Common myeloid progenitor, CD34-positive (primary cell): ENCODE measurements around the gene EPHA6.

Experiments
- CTCF ChIA-PET: fragments of 350-600 bp; sonication (Branson Sonifier 250); formaldehyde crosslinking; loops from one replicate; lab custom pipeline; 2021; ENCODE audit warnings: antibody characterized with exemption; lab: Charles Lee
- POLR2A ChIA-PET: fragments of 350-600 bp; sonication (Branson Sonifier 250); formaldehyde crosslinking; loops from one replicate; lab custom pipeline; 2021; ENCODE audit warnings: antibody characterized with exemption; lab: Charles Lee
- DNase-seq, 3 donors: peaks; one replicate each; pipeline versions ENCODE4 v3.0.0 to v3.0.0-alpha.2; 2013
- H3K27ac ChIP-seq, 2 experiments: 1 replicate in 1 of 2; 2 replicates in 1 of 2; pipeline ENCODE4 v1.7.0; 2013; ENCODE audit warnings: inconsistent platforms in 2 of 2, low read length in 2 of 2, mild to moderate bottlenecking in 2 of 2, low read depth in 1 of 2, moderate library complexity in 1 of 2; ENCODE audit not compliant: severe bottlenecking in 2 of 2, insufficient read depth in 1 of 2, poor library complexity in 1 of 2
- H3K27me3 ChIP-seq, 5 experiments: replicated peaks in 2 of 5; 1 replicate in 3 of 5; 2 replicates in 2 of 5; pipeline versions ENCODE4 v1.6.1 to v1.7.0; 2013; ENCODE audit warnings: low read length in 4 of 5, mild to moderate bottlenecking in 2 of 5, moderate library complexity in 2 of 5, inconsistent platforms in 1 of 5; ENCODE audit not compliant: insufficient read depth in 5 of 5, control insufficient read depth in 4 of 5
- H3K36me3 ChIP-seq, 4 experiments: 1 replicate in 2 of 4; 2 replicates in 2 of 4; pipeline versions ENCODE4 v1.6.1 to v1.7.0; 2013; ENCODE audit warnings: low read length in 3 of 4, control low read depth in 1 of 4, mild to moderate bottlenecking in 1 of 4; ENCODE audit not compliant: control insufficient read depth in 4 of 4, insufficient read depth in 4 of 4
- H3K4me1 ChIP-seq, 4 experiments: 1 replicate in 3 of 4; 2 replicates in 1 of 4; pipeline versions ENCODE4 v1.6.1 to v1.7.1; 2013; ENCODE audit warnings: low read length in 3 of 4, mild to moderate bottlenecking in 3 of 4, control low read depth in 1 of 4, inconsistent platforms in 1 of 4, moderate library complexity in 1 of 4; ENCODE audit not compliant: control insufficient read depth in 4 of 4, insufficient read depth in 4 of 4; ENCODE audit errors: control extremely low read depth in 1 of 4
- H3K4me3 ChIP-seq, 7 experiments: 1 replicate in 4 of 7; 2 replicates in 3 of 7; pipeline versions ENCODE4 v1.5.1 to v1.7.0; 2013; ENCODE audit warnings: mild to moderate bottlenecking in 7 of 7, low read length in 6 of 7, moderate library complexity in 6 of 7, inconsistent platforms in 2 of 7, low read depth in 2 of 7, control low read depth in 1 of 7; ENCODE audit not compliant: insufficient read depth in 4 of 7, control insufficient read depth in 1 of 7; ENCODE audit errors: extremely low read depth in 1 of 7
- H3K9me3 ChIP-seq, 5 experiments: 1 replicate in 4 of 5; 2 replicates in 1 of 5; pipeline versions ENCODE4 v1.6.1 to v1.7.1; 2013; ENCODE audit warnings: low read length in 4 of 5, mild to moderate bottlenecking in 2 of 5, inconsistent platforms in 1 of 5, low read depth in 1 of 5, moderate library complexity in 1 of 5; ENCODE audit not compliant: control insufficient read depth in 4 of 5, insufficient read depth in 2 of 5; ENCODE audit errors: control extremely low read depth in 1 of 5
- WGBS: methylation state at CpG from one replicate; pipeline ENCODE4 v1.1.5; 2013; ENCODE audit not compliant: insufficient coverage; 5-methylcytosine and 5-hydroxymethylcytosine counted together

The EPHA6 gene

DNA sequence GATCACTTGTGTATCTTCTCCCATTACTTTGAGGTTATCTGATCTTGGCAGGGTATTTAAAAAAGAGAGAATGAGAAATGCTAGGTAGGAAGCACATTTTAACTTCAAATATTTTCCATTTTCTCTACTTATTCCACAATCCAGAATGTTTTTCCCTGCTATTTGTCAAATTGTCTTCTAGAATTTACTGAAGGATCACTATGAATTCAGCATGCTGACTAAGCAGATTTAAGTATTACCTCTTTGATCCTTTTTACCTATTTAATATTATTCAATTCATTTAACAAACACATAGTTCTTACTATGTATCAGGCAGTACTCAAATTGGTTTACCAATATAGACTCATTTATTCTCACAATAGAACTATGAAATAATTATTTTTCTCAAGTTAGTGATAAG lies 486.7 kb downstream of the EPHA6 start:
- Histone ChIP-seq H3K4me3 (no peak overlapping the region), H3K36me3 (no peaks in the 10 kb centered on the region), H3K27ac (no peak overlapping the region), H3K4me1 (no peaks in the 10 kb centered on the region), H3K9me3 (peaks cover 0 to 4% (median 0%) of the 10 kb centered on the region in 5 experiments), H3K27me3 (no peaks in the 10 kb centered on the region)
- no peak for DNase-seq
- ChIA-PET CTCF (interaction anchor here (0.6 kb wide), 1 partner anchor 389 kb away, joined by 4 read pairs; no protein-coding TSS in a partner anchor), POLR2A (no interaction called here)

- no peaks in the 10 kb centered on the region for H3K4me1 ChIP-seq
- no peak for DNase-seq
- H3K27me3 ChIP-seq = no peaks in the 10 kb centered on the region
- ChIA-PET POLR2A (no interaction called here), CTCF (no interaction called here)
- no peaks in the 10 kb centered on the region for H3K9me3 ChIP-seq
- H3K27ac ChIP-seq = no peak overlapping the region
- WGBS = no CpG with 5 or more reads among the region's 1 CpG
- no peak overlapping the region for H3K4me3 ChIP-seq
- H3K36me3 ChIP-seq = no peaks in the 10 kb centered on the region
Observed at GRCh38 chr3:97306226-97306625, 491.8 kb downstream of the EPHA6 start.

DNA sequence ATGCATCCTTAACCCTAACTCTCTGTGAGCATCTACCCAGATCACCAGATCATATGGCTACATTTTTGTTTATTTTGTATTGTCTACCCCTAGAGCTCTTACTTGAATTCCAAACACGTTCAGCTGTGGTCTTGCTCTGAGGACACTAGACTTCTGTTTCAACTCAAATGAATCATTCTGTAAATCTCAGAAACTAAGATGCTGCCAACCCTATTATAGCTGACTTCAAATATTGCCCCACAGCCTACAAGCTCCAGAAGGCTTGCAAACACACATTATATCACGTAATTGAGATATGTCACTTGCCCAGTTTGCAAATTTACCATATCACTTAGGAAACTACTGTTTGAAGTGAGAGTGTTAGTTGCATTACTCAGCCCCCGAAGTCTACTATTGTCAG lies 524.0 kb downstream of the EPHA6 start:
- CTCF ChIA-PET = no interaction called here
- no peaks in the 10 kb centered on the region for H3K4me1 ChIP-seq
- H3K4me3 ChIP-seq = no peak overlapping the region
- 90% methylated on average over 2 of the region's 3 CpGs for WGBS
- H3K36me3 ChIP-seq = no peaks in the 10 kb centered on the region
- no peaks in the 10 kb centered on the region for H3K27me3 ChIP-seq
- no peak for DNase-seq
- POLR2A ChIA-PET = interaction anchor here (0.5 kb wide), 1 partner anchor 8 kb away, joined by 3 read pairs; no protein-coding TSS in a partner anchor
- no peak overlapping the region for H3K27ac ChIP-seq
- H3K9me3 ChIP-seq = peaks cover 0 to 3% (median 0%) of the 10 kb centered on the region in 5 experiments

- POLR2A ChIA-PET = no interaction called here
- CTCF ChIA-PET = no interaction called here
- 80% methylated on average over 1 of the region's 2 CpGs for WGBS
Observed at GRCh38 chr3:97340940-97341339, 526.5 kb downstream of the EPHA6 start.

GRCh38 chr3:97347780-97348179 lies 533.4 kb downstream of the EPHA6 start:
- CTCF ChIA-PET = no interaction called here
- Histone ChIP-seq H3K27ac (no peak overlapping the region), H3K9me3 (no peaks in the 10 kb centered on the region), H3K4me1 (no peaks in the 10 kb centered on the region), H3K4me3 (no peak overlapping the region), H3K27me3 (no peaks in the 10 kb centered on the region), H3K36me3 (no peaks in the 10 kb centered on the region)
- POLR2A ChIA-PET = no interaction called here
- no CpG with 5 or more reads among the region's 1 CpG for WGBS
- no peak for DNase-seq

More at GRCh38 chr3:97340940-97341339, 526.5 kb downstream of the EPHA6 start:
- H3K27me3 ChIP-seq = no peaks in the 10 kb centered on the region
- H3K27ac ChIP-seq = no peak overlapping the region
- H3K9me3 ChIP-seq = peaks cover 0 to 2% (median 0%) of the 10 kb centered on the region in 5 experiments
- no peaks in the 10 kb centered on the region for H3K36me3 ChIP-seq
- no peak for DNase-seq
- H3K4me3 ChIP-seq = no peak overlapping the region
- no peaks in the 10 kb centered on the region for H3K4me1 ChIP-seq

DNA sequence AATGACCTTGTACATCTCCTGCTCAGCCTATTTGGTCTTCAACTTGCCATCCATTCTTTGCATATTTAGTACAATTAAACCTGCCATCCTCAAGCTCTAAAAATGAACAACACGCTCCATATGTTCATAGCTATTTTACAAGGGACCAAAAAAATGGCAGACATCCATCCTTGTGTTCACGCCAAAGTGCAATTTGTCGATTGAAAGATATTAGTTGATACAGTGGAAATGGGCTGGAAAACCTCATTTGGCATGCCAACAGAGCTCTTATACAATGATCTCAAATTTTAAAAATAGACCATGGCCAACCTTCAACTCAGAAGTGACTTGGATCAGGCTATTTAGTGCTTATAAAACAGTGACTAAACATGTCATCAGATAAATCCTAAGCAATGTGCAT lies 536.6 kb downstream of the EPHA6 start:
- no peak overlapping the region for H3K4me3 ChIP-seq
- H3K4me1 ChIP-seq = no peaks in the 10 kb centered on the region
- H3K9me3 ChIP-seq = peaks cover 0 to 2% (median 0%) of the 10 kb centered on the region in 5 experiments
- H3K27me3 ChIP-seq = no peaks in the 10 kb centered on the region
- no peak for DNase-seq
- H3K36me3 ChIP-seq = no peaks in the 10 kb centered on the region
- POLR2A ChIA-PET = no interaction called here
- CTCF ChIA-PET = no interaction called here
- H3K27ac ChIP-seq = no peak overlapping the region
- 100% methylated on average over 1 of the region's 3 CpGs for WGBS

DNA sequence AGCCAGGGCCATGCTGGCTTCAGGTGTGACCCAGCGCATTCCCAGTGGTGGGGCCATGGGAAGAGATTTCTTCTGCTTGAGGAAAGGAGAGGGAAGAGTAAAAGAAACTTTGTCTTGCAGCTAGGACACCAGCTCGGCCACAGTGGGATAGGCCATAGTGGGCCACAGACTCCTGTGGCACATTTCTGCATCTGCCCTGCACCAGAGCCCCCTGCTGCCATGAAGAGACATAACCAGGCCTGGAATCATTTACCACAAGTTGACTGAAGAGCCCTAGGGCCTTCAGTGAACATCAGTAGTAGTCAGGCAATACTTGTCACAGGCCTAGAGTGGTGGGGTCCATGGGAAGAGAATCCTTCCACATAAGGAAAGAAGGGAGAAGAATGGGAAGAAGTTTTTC lies 538.8 kb downstream of the EPHA6 start:
- WGBS = 94% methylated on average over 2 of the region's 2 CpGs
- no peak for DNase-seq
- Histone ChIP-seq H3K36me3 (no peaks in the 10 kb centered on the region), H3K4me1 (no peaks in the 10 kb centered on the region), H3K9me3 (peaks cover 0 to 2% (median 0%) of the 10 kb centered on the region in 5 experiments), H3K27me3 (no peaks in the 10 kb centered on the region), H3K27ac (no peak overlapping the region), H3K4me3 (no peak overlapping the region)
- ChIA-PET POLR2A (no interaction called here), CTCF (no interaction called here)
